Measurements from ENCODE around the gene APAF1. TPM values are rescaled to one million over a fixed set of nuclear protein-coding genes. Genes with fewer than 3 reads are reported as not detected.

Gene APAF1
- total and polyA plus RNA-seq, 12 donors = 2.0 to 9.9 (median 4.0) TPM

- Histone ChIP-seq H3K9me3 (no peaks in the 10 kb centered on the region), H3K36me3 (peaks cover 0 to 86% (median 15%) of the 10 kb centered on the region in 9 donors), H3K27me3 (no peaks in the 10 kb centered on the region), H3K4me1 (no peaks in the 10 kb centered on the region), H3K4me3 (no peak overlapping the region), H3K27ac (no peak overlapping the region)
- intact Hi-C loops (cut with DNase I) = loop anchor here in 8 of 10 donors (1.0 to 10.0 kb wide), 6 partner anchors 87 to 237 kb away; no protein-coding TSS in a partner anchor
- DNase-seq = peak in 1 of 2 donors; percentile 20
- WGBS, 2 donors = 88 to 89% methylated on average over 1 of the region's 1 CpG
- peak in 1 of 8 donors; percentile 47 for ATAC-seq
- peak; percentile 32 to 79 (median 67) for TF ChIP-seq CTCF (IDR thresholded peaks at IDR 0.05)
These were observed 8.9 kb downstream of the APAF1 start for GRCh38 chr12:98653866-98654493.

GRCh38 chr12:98656289-98657101 lies 11.4 kb downstream of the APAF1 start:
- 68 to 71% methylated on average over 6 of the region's 6 CpGs for WGBS, 2 donors
- Histone ChIP-seq H3K27me3 (no peaks in the 10 kb centered on the region), H3K36me3 (peaks cover 0 to 86% (median 10%) of the 10 kb centered on the region in 9 donors), H3K9me3 (no peaks in the 10 kb centered on the region), H3K27ac (no peak overlapping the region), H3K4me3 (no peak overlapping the region), H3K4me1 (no peaks in the 10 kb centered on the region)
- DNase-seq = no peak
- no peak for TF ChIP-seq CTCF (IDR thresholded peaks at IDR 0.05)
- intact Hi-C loops (cut with DNase I) = loop anchor here in 3 of 10 donors (2.0 to 10.0 kb wide), 3 partner anchors 92 to 232 kb away; no protein-coding TSS in a partner anchor
- ATAC-seq = no peak

GRCh38 chr12:98660521-98660920 lies 15.4 kb downstream of the APAF1 start:
- H3K9me3 ChIP-seq = no peaks in the 10 kb centered on the region
- ATAC-seq (no peak), DNase-seq (no peak)
- no peaks in the 10 kb centered on the region for H3K4me1 ChIP-seq
- TF ChIP-seq CTCF (IDR thresholded peaks at IDR 0.05) = no peak
- no peaks in the 10 kb centered on the region for H3K27me3 ChIP-seq
- intact Hi-C loops (cut with DNase I) = no loop called here
- H3K27ac ChIP-seq = no peak overlapping the region
- H3K36me3 ChIP-seq = peaks cover 0 to 100% (median 19%) of the 10 kb centered on the region in 9 donors
- no peak overlapping the region for H3K4me3 ChIP-seq

GRCh38 chr12:98669751-98670150 lies 24.7 kb downstream of the APAF1 start:
- WGBS, 2 donors = 93 to 100% methylated on average over 3 of the region's 3 CpGs
- H3K36me3 ChIP-seq = peaks cover 0 to 97% (median 25%) of the 10 kb centered on the region in 9 donors
- no peak for ATAC-seq
- peaks cover 0 to 8% (median 0%) of the 10 kb centered on the region in 9 donors for H3K4me1 ChIP-seq
- no peak overlapping the region for H3K27ac ChIP-seq
- H3K4me3 ChIP-seq = no peak overlapping the region
- H3K9me3 ChIP-seq = no peaks in the 10 kb centered on the region
- no peak for DNase-seq
- intact Hi-C loops (cut with DNase I) = no loop called here
- TF ChIP-seq CTCF (IDR thresholded peaks at IDR 0.05) = no peak
- no peaks in the 10 kb centered on the region for H3K27me3 ChIP-seq
